BE2C (cell line): ENCODE results near the gene UBE2F.

Source experiments
- DNase-seq: peaks from one replicate; pipeline ENCODE4 v3.0.0-alpha.2; 2020
- H3K27me3 ChIP-seq: fragments of 250-450 bp; sonication (Bioruptor Pico); 2 replicates; pipeline ENCODE4 v1.5.1; 2020; ENCODE audit warnings: mild to moderate bottlenecking
- H3K36me3 ChIP-seq: fragments of 250-450 bp; sonication (Bioruptor Pico); 2 replicates; pipeline ENCODE4 v1.5.1; 2020; ENCODE audit warnings: mild to moderate bottlenecking
- H3K4me1 ChIP-seq: fragments of 250-450 bp; sonication (Bioruptor Pico); 2 replicates; pipeline ENCODE4 v1.5.1; 2020
- H3K4me3 ChIP-seq: 2 replicates; pipeline ENCODE4 v1.5.1; 2011; ENCODE audit warnings: low read depth, low read length
- H3K9me3 ChIP-seq: fragments of 250-450 bp; sonication (Bioruptor Pico); 2 replicates; pipeline ENCODE4 v1.5.1; 2020
- CTCF ChIP-seq: IDR thresholded peaks from 2 replicates; pipeline ENCODE4 v1.5.1; 2012; ENCODE audit warnings: mild to moderate bottlenecking, low read depth, low read length

UBE2F gene

GRCh38 chr2:238004077-238004830, 37.4 kb downstream of the UBE2F start:
- no peak for DNase-seq
- no peak for TF ChIP-seq CTCF

GRCh38 chr2:238005528-238005927, 38.7 kb downstream of the UBE2F start:
- Histone ChIP-seq H3K36me3 (peaks cover 5% of the 10 kb centered on the region; the same call in 1 of the 2 replicates), H3K4me3 (no peak overlapping the region), H3K9me3 (no peaks in the 10 kb centered on the region; the same call in 1 of the 2 replicates), H3K4me1 (no peaks in the 10 kb centered on the region), H3K27me3 (no peaks in the 10 kb centered on the region)
- no peak for TF ChIP-seq CTCF
- DNase-seq: no peak

More at GRCh38 chr2:238004077-238004830, 37.4 kb downstream of the UBE2F start:
- Histone ChIP-seq H3K9me3 (no peaks in the 10 kb centered on the region; the same call in 1 of the 2 replicates), H3K4me3 (no peak overlapping the region), H3K4me1 (no peaks in the 10 kb centered on the region), H3K27me3 (no peaks in the 10 kb centered on the region), H3K36me3 (peaks cover 5% of the 10 kb centered on the region; the same call in 1 of the 2 replicates)

GRCh38 chr2:238006510-238006909, 39.7 kb downstream of the UBE2F start:
- no peak overlapping the region for H3K4me3 ChIP-seq
- DNase-seq: no peak
- TF ChIP-seq CTCF: no peak
- no peaks in the 10 kb centered on the region for H3K4me1 ChIP-seq
- no peaks in the 10 kb centered on the region; the same call in 1 of the 2 replicates for H3K9me3 ChIP-seq
- no peaks in the 10 kb centered on the region for H3K27me3 ChIP-seq
- H3K36me3 ChIP-seq: peaks cover 5% of the 10 kb centered on the region; the same call in 1 of the 2 replicates

- Histone ChIP-seq H3K9me3 (no peaks in the 10 kb centered on the region; the same call in 1 of the 2 replicates), H3K4me1 (no peaks in the 10 kb centered on the region), H3K27me3 (no peaks in the 10 kb centered on the region), H3K4me3 (no peak overlapping the region), H3K36me3 (peaks cover 5% of the 10 kb centered on the region; the same call in 1 of the 2 replicates)
- no peak for DNase-seq
- TF ChIP-seq CTCF: no peak
These were observed 41.1 kb downstream of the UBE2F start for GRCh38 chr2:238007924-238008323.

GRCh38 chr2:238009563-238009962, 42.7 kb downstream of the UBE2F start:
- no peaks in the 10 kb centered on the region; the same call in 1 of the 2 replicates for H3K9me3 ChIP-seq
- no peak overlapping the region for H3K4me3 ChIP-seq
- H3K27me3 ChIP-seq: no peaks in the 10 kb centered on the region
- no peak for DNase-seq
- no peaks in the 10 kb centered on the region for H3K4me1 ChIP-seq
- H3K36me3 ChIP-seq: no peaks in the 10 kb centered on the region
- TF ChIP-seq CTCF: no peak

GRCh38 chr2:238010572-238010971, 43.8 kb downstream of the UBE2F start:
- Histone ChIP-seq H3K4me1 (no peaks in the 10 kb centered on the region), H3K36me3 (no peaks in the 10 kb centered on the region), H3K9me3 (no peaks in the 10 kb centered on the region; the same call in 1 of the 2 replicates), H3K4me3 (no peak overlapping the region), H3K27me3 (no peaks in the 10 kb centered on the region)
- no peak for DNase-seq
- TF ChIP-seq CTCF: no peak
